IMR-90 (cell line): ENCODE data around the gene TMEM61. TPM values are rescaled to one million over a fixed set of nuclear protein-coding genes. Genes with fewer than 3 reads are reported as not detected.

Source experiments
- ATAC-seq: fragments of 200-7000 bp; cut with Tn5 transposase; 2 replicates; pipeline ENCODE4 v1.9.1; 2020; ENCODE audit warnings: low read depth, mild to moderate bottlenecking, moderate library complexity
- BruUV-seq: library from RNA; stranded (reverse); fragments of 400-500 nt; replicated peaks from 2 replicates; lab custom pipeline; 2021; lab: Mats Ljungman, UMichigan
- CTCF ChIA-PET: fragments of 300-600 bp; formaldehyde crosslinking; extraction: SDS; loops from one replicate; lab custom pipeline; 2021; ENCODE audit warnings: antibody characterized with exemption; lab: Yijun Ruan, JAX
- POLR2A ChIA-PET: fragments of 300-600 bp; sonication (Branson Sonifier 250); formaldehyde crosslinking; loops from one replicate; lab custom pipeline; 2022; ENCODE audit warnings: antibody characterized with exemption; ENCODE audit not compliant: unreplicated experiment; lab: Charles Lee
- DNase-seq: peaks from one replicate; pipeline ENCODE4 v3.0.0; 2013
- H2AFZ ChIP-seq: replicated peaks from 2 replicates; pipeline ENCODE3; 2013; ENCODE audit warnings: low read length, mild to moderate bottlenecking; ENCODE audit not compliant: poor library complexity
- H2AK5ac ChIP-seq: 2 replicates; pipeline ENCODE4 v1.6.1; 2013; ENCODE audit warnings: low read depth, low read length, inconsistent platforms
- H2AK9ac ChIP-seq: replicated peaks from 2 replicates; pipeline ENCODE3; 2013; ENCODE audit warnings: mild to moderate bottlenecking, low read depth, low read length, moderate library complexity; ENCODE audit not compliant: poor library complexity
- H2BK120ac ChIP-seq: 2 replicates; pipeline ENCODE4 v1.6.1; 2013; ENCODE audit warnings: low read depth, low read length, inconsistent platforms
- H2BK15ac ChIP-seq: 3 replicates; pipeline ENCODE4 v1.6.1; 2013; ENCODE audit warnings: low read depth, low read length, inconsistent platforms
- H2BK20ac ChIP-seq: 2 replicates; pipeline ENCODE4 v1.6.1; 2013; ENCODE audit warnings: low read depth, mild to moderate bottlenecking, inconsistent platforms, low read length, moderate library complexity
- H2BK5ac ChIP-seq: 2 replicates; pipeline ENCODE4 v1.6.1; 2013; ENCODE audit warnings: mild to moderate bottlenecking, low read depth, low read length, inconsistent platforms; ENCODE audit not compliant: poor library complexity, severe bottlenecking
- H3K14ac ChIP-seq: replicated peaks from 2 replicates; pipeline ENCODE4 v1.6.1; 2013; ENCODE audit warnings: low read depth, low read length, inconsistent platforms
- H3K18ac ChIP-seq: 2 replicates; pipeline ENCODE4 v1.6.1; 2013; ENCODE audit warnings: low read depth, low read length, control low read depth
- H3K23ac ChIP-seq: 2 replicates; pipeline ENCODE4 v1.6.1; 2013; ENCODE audit warnings: low read depth, low read length, inconsistent platforms
- H3K27ac ChIP-seq: 2 replicates; pipeline ENCODE4 v1.5.1; 2013; ENCODE audit warnings: mild to moderate bottlenecking, control low read depth, low read length; ENCODE audit not compliant: insufficient read depth
- H3K27me3 ChIP-seq: 2 replicates; pipeline ENCODE4 v1.6.1; 2013; ENCODE audit warnings: low read length; ENCODE audit not compliant: control insufficient read depth, insufficient read depth
- H3K36me3 ChIP-seq: 2 replicates; pipeline ENCODE4 v1.6.1; 2013; ENCODE audit warnings: low read length, mixed read lengths; ENCODE audit not compliant: control insufficient read depth, insufficient read depth
- H3K4ac ChIP-seq: 2 replicates; pipeline ENCODE4 v1.6.1; 2013; ENCODE audit warnings: low read depth, low read length, inconsistent platforms
- H3K4me1 ChIP-seq: 2 replicates; pipeline ENCODE4 v1.6.1; 2013; ENCODE audit warnings: low read length, mixed read lengths; ENCODE audit not compliant: control insufficient read depth, insufficient read depth
- H3K4me2 ChIP-seq: 2 replicates; pipeline ENCODE4 v1.6.1; 2013; ENCODE audit warnings: low read depth, mild to moderate bottlenecking, control low read depth, low read length, moderate library complexity
- H3K4me3 ChIP-seq: 2 replicates; pipeline ENCODE4 v1.5.1; 2013; ENCODE audit warnings: low read depth, mild to moderate bottlenecking, control low read depth, low read length, moderate library complexity; ENCODE audit not compliant: insufficient read depth
- H3K56ac ChIP-seq: 2 replicates; pipeline ENCODE4 v1.6.1; 2013; ENCODE audit warnings: low read length, inconsistent platforms; ENCODE audit not compliant: insufficient read depth; ENCODE audit errors: extremely low read depth
- H3K79me1 ChIP-seq, 2 experiments: 2 replicates each; pipeline ENCODE4 v1.6.1; 2013; ENCODE audit warnings: low read length in 2 of 2, inconsistent platforms in 1 of 2, low read depth in 1 of 2
- H3K9ac ChIP-seq: 2 replicates; pipeline ENCODE4 v1.6.1; 2013; ENCODE audit warnings: low read depth, low read length, control low read depth
- H3K9me1 ChIP-seq: 2 replicates; pipeline ENCODE4 v1.6.1; 2013; ENCODE audit warnings: low read length, inconsistent platforms; ENCODE audit not compliant: insufficient read depth
- H3K9me3 ChIP-seq: 2 replicates; pipeline ENCODE4 v1.6.1; 2013; ENCODE audit warnings: low read length; ENCODE audit not compliant: control insufficient read depth, insufficient read depth
- H4K20me1 ChIP-seq: 2 replicates; pipeline ENCODE4 v1.6.1; 2013; ENCODE audit warnings: low read length, inconsistent platforms; ENCODE audit not compliant: insufficient read depth
- H4K5ac ChIP-seq: 2 replicates; pipeline ENCODE4 v1.6.1; 2013; ENCODE audit warnings: mild to moderate bottlenecking, low read depth, low read length, control low read depth
- H4K8ac ChIP-seq, 2 experiments: 2 replicates each; pipeline ENCODE4 v1.6.1; 2013; ENCODE audit warnings: low read depth in 2 of 2, low read length in 2 of 2, control low read depth in 1 of 2, inconsistent platforms in 1 of 2
- H4K91ac ChIP-seq: 2 replicates; pipeline ENCODE4 v1.6.1; 2013; ENCODE audit warnings: low read depth, low read length, inconsistent platforms; ENCODE audit not compliant: insufficient read depth
- BHLHE40 ChIP-seq: fragments of 150-350 bp; IDR thresholded peaks from 2 replicates; pipeline ENCODE4 v1.6.1; 2016; ENCODE audit warnings: mild to moderate bottlenecking, low read depth, low read length
- CEBPB ChIP-seq: IDR thresholded peaks from 2 replicates; pipeline ENCODE4 v1.6.1; 2012; ENCODE audit warnings: low read depth, low read length, improper control_type of control experiment
- CHD1 ChIP-seq: IDR thresholded peaks from 2 replicates; pipeline ENCODE4 v1.6.1; 2012; ENCODE audit warnings: low read depth, low read length, improper control_type of control experiment
- CTCF ChIP-seq: conservative IDR thresholded peaks from 2 replicates; pipeline ENCODE4 v1.5.1; 2012; ENCODE audit warnings: mild to moderate bottlenecking, low read depth, low read length, improper control_type of control experiment
- ELK1 ChIP-seq: fragments of 150-350 bp; IDR thresholded peaks from 2 replicates; pipeline ENCODE4 v1.6.1; 2016; ENCODE audit warnings: low read depth, mild to moderate bottlenecking, low read length, moderate library complexity, borderline replicate concordance
- FOS ChIP-seq: fragments of 150-350 bp; IDR thresholded peaks from 2 replicates; pipeline ENCODE4 v1.6.1; 2016; ENCODE audit warnings: low read depth, low read length
- MAZ ChIP-seq: IDR thresholded peaks from 2 replicates; pipeline ENCODE4 v1.6.1; 2012; ENCODE audit warnings: low read depth, mild to moderate bottlenecking, low read length, improper control_type of control experiment, moderate library complexity, borderline replicate concordance
- MXI1 ChIP-seq: IDR thresholded peaks from 2 replicates; pipeline ENCODE4 v1.6.1; 2012; ENCODE audit warnings: low read depth, mild to moderate bottlenecking, low read length, moderate library complexity, borderline replicate concordance
- NFE2L2 ChIP-seq: fragments of 150-350 bp; IDR thresholded peaks from 2 replicates; pipeline ENCODE4 v1.6.1; 2016; ENCODE audit warnings: low read depth, mild to moderate bottlenecking, low read length
- POLR2A ChIP-seq: IDR thresholded peaks from 2 replicates; pipeline ENCODE4 v1.6.1; 2012; ENCODE audit warnings: mild to moderate bottlenecking, low read depth, low read length
- RAD21 ChIP-seq: IDR thresholded peaks from 2 replicates; pipeline ENCODE4 v1.6.1; 2012; ENCODE audit warnings: low read length, improper control_type of control experiment
- RFX5 ChIP-seq: IDR thresholded peaks from 2 replicates; pipeline ENCODE4 v1.8.0; 2012; ENCODE audit warnings: low read depth, mild to moderate bottlenecking, low read length, moderate library complexity
- SMC3 ChIP-seq: fragments of 150-350 bp; IDR thresholded peaks from 2 replicates; pipeline ENCODE4 v1.6.1; 2016; ENCODE audit warnings: low read depth, mild to moderate bottlenecking, antibody characterized with exemption, low read length, moderate library complexity
- USF2 ChIP-seq: fragments of 150-350 bp; IDR thresholded peaks from 2 replicates; pipeline ENCODE4 v1.6.1; 2017; ENCODE audit warnings: mild to moderate bottlenecking, antibody characterized with exemption, low read length, low read depth
- WGBS, 2 experiments: methylation state at CpG; one replicate each; pipeline versions ENCODE4 v1.1.5 to v1.1.7; 2013; ENCODE audit warnings: missing lambda C conversion rate in 2 of 2; ENCODE audit not compliant: insufficient read length in 1 of 2; ENCODE audit errors: extremely low coverage in 2 of 2; 5-methylcytosine and 5-hydroxymethylcytosine counted together
- dilution Hi-C: fragments of 300-500 bp; cut with HindIII; formaldehyde crosslinking; loops from one replicate; pipeline ENCODE4 v1.14.3; 2018; ENCODE audit warnings: low sequenced_read_pairs; ENCODE audit not compliant: unreplicated experiment
- in situ Hi-C: fragments of 300-500 bp; cut with MboI; formaldehyde crosslinking; loops from 3 replicates; pipeline ENCODE4 v1.14.3; 2019; ENCODE audit warnings: low sequenced_read_pairs, inconsistent platforms, mixed read lengths
- intact Hi-C: fragments of 100-400 bp; cut with micrococcal nuclease; formaldehyde crosslinking; loops from 2 replicates; pipeline ENCODE4 v1.10.0; 2022
- polyA plus RNA-seq, 3 experiments: library from polyadenylated mRNA; depleted of rRNA; stranded (reverse); fragments of >200 nt; gene quantifications; 2 replicates each; pipeline ENCODE4 v1.2.3, GENCODE V29; 2012; ENCODE audit warnings: low replicate concordance in 1 of 3
- total RNA-seq: library from RNA; depleted of rRNA; stranded (reverse); fragments of >200 nt; gene quantifications from 2 replicates; pipeline ENCODE4 v1.2.3, GENCODE V29; 2012

TMEM61 gene
- total and polyA plus RNA-seq, 2 of the 4 experiments (the other 2 are of a cell fraction), result not detected

GRCh38 chr1:55040083-55040932 lies 59.9 kb downstream of the TMEM61 start:
- Histone ChIP-seq H2BK15ac (no peak overlapping the region), H3K23ac (no peak overlapping the region), H4K8ac (no peak overlapping the region), H3K9me3 (no peaks in the 10 kb centered on the region), H3K4ac (no peak overlapping the region), H3K4me1 (peaks cover 2% of the 10 kb centered on the region; the same call in 1 of the 2 replicates), H3K36me3 (no peaks in the 10 kb centered on the region), H3K56ac (no peak overlapping the region), H2BK120ac (no peak overlapping the region), H2AK9ac (peak overlapping the region; percentile 9), H2BK20ac (no peak overlapping the region), H2AFZ (peak overlapping the region; percentile 81), H4K5ac (no peak overlapping the region), H4K91ac (no peak overlapping the region), H3K9ac (no peak overlapping the region), H3K4me2 (peak overlapping the region; percentile 10; the same call in 1 of the 2 replicates), H3K27me3 (peaks cover 82% of the 10 kb centered on the region), H3K4me3 (no peak overlapping the region), H2BK5ac (no peak overlapping the region), H3K14ac (no peak overlapping the region), H3K18ac (no peak overlapping the region), H4K20me1 (0 out of 2 replicates have a peak, but pooled peaks cover 4% of the 10 kb centered on the region), H3K79me1 (no peaks in the 10 kb centered on the region), H3K27ac (no peak overlapping the region), H2AK5ac (no peak overlapping the region), H3K9me1 (0 out of 2 replicates have a peak, but pooled peaks cover 3% of the 10 kb centered on the region)
- ChIA-PET POLR2A (no interaction called here), CTCF (no interaction called here)
- intact Hi-C loops, result no loop called here
- DNase-seq, result no peak
- 19% methylated on average over 20 of the region's 49 CpGs; no CpG with 5 or more reads in 1 of the 2 experiments for WGBS, 2 experiments
- dilution Hi-C loops, result no loop called here
- BruUV-seq, result no TSS peak
- in situ Hi-C loops, result no loop called here
- 0 out of 2 replicates have a peak, but pooled peaks have one; percentile 9 for ATAC-seq
- TF ChIP-seq CTCF (no peak), RFX5 (no peak), CEBPB (no peak), ELK1 (no peak), CHD1 (no peak), BHLHE40 (no peak), MXI1 (no peak), MAZ (no peak), FOS (no peak), SMC3 (no peak), USF2 (no peak), POLR2A (no peak), NFE2L2 (no peak), RAD21 (no peak)
